GM10266 (cell line): Measurements from ENCODE around the gene PSMA6.

Source experiments
- DNase-seq: peaks from one replicate; pipeline ENCODE4 v3.0.0; 2012; ENCODE audit errors: extremely low spot score
- TF ChIP-seq, protein P1 (sequence below): IDR thresholded peaks from 2 replicates; pipeline ENCODE4 v1.5.1; 2012; ENCODE audit warnings: mild to moderate bottlenecking, low read depth; ENCODE audit not compliant: control insufficient read depth, insufficient read depth; ENCODE audit errors: missing control alignments

PSMA6 gene

DNA sequence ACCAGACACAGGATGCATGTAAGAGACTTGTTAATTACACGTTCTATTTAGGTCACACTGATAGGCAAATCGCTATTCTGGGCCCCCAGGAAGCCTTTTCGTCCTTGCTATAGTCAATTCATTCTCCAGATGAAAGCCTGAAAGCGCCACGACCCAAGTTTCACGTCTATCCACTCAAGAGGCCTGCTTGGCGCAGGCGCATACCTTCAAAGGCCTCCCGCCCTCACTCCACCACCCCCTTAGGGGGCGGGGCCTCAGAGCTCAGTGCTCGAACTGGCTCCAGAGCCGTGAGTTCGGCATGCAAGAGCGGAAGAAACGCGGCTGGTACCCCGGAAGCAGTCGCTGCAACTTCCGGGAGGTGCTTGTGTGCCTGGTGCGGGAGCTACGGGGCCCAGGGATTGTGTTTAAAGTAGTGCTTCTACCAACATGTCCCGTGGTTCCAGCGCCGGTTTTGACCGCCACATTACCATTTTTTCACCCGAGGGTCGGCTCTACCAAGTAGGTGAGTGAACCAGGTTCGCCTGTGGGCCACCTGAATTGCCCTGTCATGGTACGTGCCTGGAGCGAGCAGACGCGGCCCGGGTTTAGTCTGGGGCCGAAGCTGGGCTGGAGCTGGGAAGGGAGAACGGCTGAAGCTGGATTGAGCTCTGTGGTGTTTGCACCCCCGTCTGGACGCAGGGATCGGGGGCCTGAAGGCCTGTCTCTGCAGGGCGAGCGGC is at the start of gene PSMA6:
Gene PSMA6 (plus strand): TSS at position 332 of the 719 bp plus-strand sequence. CDS start 95 bp downstream, at position 427.
- TF ChIP-seq, protein P1, sequence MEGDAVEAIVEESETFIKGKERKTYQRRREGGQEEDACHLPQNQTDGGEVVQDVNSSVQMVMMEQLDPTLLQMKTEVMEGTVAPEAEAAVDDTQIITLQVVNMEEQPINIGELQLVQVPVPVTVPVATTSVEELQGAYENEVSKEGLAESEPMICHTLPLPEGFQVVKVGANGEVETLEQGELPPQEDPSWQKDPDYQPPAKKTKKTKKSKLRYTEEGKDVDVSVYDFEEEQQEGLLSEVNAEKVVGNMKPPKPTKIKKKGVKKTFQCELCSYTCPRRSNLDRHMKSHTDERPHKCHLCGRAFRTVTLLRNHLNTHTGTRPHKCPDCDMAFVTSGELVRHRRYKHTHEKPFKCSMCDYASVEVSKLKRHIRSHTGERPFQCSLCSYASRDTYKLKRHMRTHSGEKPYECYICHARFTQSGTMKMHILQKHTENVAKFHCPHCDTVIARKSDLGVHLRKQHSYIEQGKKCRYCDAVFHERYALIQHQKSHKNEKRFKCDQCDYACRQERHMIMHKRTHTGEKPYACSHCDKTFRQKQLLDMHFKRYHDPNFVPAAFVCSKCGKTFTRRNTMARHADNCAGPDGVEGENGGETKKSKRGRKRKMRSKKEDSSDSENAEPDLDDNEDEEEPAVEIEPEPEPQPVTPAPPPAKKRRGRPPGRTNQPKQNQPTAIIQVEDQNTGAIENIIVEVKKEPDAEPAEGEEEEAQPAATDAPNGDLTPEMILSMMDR, result no peak
- DNase-seq, result peak; percentile 87

DNA sequence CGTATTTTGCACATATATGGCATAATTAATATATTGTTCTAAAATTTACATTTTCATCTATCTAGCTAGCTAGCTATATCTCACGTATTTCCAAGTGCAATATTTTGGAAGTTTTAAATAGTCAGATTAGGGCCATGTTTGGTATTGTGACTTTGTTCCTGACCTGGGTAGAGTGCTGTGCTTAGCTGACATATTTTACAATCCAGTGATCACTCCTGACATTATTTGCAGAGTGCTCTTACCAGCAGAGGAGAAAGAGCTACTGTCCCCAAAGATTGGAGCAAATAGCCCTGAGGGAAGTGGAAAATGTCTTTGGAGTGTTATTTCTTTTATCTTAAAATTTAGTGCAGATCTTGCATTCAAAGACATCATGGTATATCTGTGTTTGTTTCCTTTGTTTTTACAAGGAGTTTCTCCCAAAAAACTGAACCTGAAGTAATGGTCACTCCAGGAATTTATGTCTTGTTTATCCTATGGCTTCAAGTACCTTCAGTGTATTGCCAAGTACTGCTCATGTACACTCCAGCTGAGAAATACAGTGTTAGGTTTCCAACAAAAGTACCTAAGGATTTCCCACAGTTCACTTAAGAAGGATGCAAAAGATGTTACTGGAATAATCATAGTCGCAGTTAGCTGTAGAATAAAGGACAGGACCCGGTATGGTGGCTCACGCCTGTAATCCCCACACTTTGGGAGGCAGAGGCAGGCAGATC is 49.4 kb upstream of the PSMA6 start:
- TF ChIP-seq, protein P1, result no peak
- no peak for DNase-seq

DNA sequence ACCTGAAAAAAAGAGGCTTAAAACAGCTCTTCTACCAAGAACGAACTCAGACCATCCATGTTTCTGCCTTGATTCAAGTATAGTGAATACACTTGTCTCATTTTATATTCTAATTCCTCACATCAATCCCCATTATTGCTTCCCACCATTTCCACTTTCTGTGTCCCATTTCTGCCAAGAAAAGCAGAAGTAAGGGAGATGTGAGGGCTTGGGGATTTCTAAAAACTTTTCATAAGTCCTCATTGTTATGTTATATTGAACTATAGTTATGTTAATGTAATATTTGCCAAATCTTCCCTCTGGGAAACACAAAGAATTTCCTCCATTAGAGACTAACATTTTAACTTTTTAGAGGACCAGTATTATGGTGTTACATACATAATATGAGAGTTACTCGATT is 48.2 kb upstream of the PSMA6 start:
- no peak for DNase-seq
- TF ChIP-seq, protein P1, result no peak

DNA sequence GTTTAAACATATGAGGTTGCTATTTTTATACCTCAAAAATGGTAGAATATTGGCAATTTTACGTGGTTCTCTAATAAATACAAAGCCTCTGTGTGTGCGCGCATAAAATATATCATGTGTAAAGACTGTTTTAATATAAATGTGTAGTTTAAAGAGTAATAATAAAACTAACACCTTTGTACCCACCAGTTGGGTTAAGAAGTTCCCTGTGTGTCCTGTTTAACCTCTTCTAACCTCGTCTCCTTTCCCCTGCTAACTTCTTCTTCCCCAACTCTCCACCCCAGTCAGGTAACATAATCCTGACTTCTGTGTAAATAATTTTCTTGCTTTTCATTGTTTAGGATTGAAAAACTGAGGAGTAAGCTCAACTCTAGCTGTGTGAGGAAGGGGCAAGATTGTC is 47.6 kb upstream of the PSMA6 start:
- TF ChIP-seq, protein P1, result no peak
- DNase-seq, result no peak

DNA sequence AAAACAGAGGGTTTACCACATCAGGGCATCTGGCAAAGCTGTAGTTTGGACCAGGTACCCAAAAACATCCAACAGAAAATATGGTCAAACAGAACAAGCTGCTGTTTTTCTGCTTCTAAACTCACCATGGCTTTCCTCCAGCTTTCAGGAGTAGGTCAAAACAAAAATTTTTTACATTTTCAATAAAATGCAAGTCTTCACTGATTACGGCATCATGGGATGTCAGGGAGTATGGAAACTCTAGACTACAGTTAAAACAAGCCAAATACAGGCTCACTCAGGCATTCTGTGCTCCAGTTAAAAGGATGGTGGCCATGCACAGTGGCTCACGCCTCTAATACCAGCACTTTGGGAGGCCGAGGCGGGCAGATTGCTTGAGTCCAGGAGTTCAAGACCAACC is 47.1 kb upstream of the PSMA6 start:
- TF ChIP-seq, protein P1, result no peak
- no peak for DNase-seq

DNA sequence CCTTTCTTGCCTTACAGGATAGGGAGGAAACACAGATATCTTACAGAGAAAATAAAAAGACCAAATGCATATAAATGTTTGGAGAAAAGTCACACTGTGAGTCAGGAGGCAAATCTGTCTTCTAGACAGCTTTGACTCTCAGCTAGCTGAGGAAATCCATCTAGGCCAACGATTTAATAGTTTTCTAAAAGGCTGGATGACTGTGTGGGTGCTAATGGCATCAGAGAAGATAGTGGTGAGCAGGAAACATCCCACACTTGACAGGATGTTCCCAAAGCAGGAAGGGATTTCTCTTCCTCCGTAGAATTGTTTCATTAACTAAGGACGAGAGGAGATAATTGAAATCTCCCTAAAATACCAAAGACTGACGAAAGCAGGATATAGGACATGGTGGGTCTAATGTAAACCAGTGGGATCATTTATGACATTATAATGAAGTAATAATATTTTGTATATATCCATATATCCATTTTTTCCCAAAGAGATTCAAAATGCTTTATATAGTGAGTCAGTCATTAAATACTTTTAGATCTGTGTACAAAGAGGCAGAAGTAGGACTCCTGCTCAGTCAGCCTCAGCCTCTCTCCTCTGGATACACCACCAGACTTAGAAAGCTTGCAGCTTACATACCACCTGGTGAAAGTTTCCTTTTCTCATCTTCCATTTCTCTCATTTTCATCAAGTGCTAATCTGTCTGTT is 44.3 kb upstream of the PSMA6 start:
- TF ChIP-seq, protein P1, result no peak
- no peak for DNase-seq
